Brain microvascular endothelial cell (primary cell): ENCODE measurements around the gene CDCP1.
A peak's percentile ranks its signal among the peaks of the same experiment; 100 is the strongest.

Source experiments
- DNase-seq: peaks from one replicate; pipeline ENCODE4 v3.0.0-alpha.2; 2020
- H3K27ac ChIP-seq: fragments of 250-450 bp; sonication (Bioruptor Pico); 2 replicates; pipeline ENCODE4 v1.5.1; 2020; ENCODE audit warnings: mild to moderate bottlenecking, moderate library complexity
- H3K27me3 ChIP-seq: fragments of 250-450 bp; sonication (Bioruptor Pico); replicated peaks from 2 replicates; pipeline ENCODE4 v1.5.1; 2020; ENCODE audit warnings: mild to moderate bottlenecking
- H3K36me3 ChIP-seq: fragments of 250-450 bp; sonication (Bioruptor Pico); replicated peaks from 2 replicates; pipeline ENCODE4 v1.5.1; 2020; ENCODE audit warnings: mild to moderate bottlenecking
- H3K4me3 ChIP-seq: 2 replicates; pipeline ENCODE4 v1.5.1; 2011; ENCODE audit warnings: low read depth, mild to moderate bottlenecking, control low read depth, low read length, moderate library complexity
- in situ Hi-C: cut with HindIII; loops from 2 replicates; pipeline ENCODE4 v1.10.0; 2017; ENCODE audit warnings: low sequenced_read_pairs, low pct_ligation_motif_present
- TF ChIP-seq, protein P1 (sequence below): IDR thresholded peaks from 2 replicates; pipeline ENCODE4 v1.5.1; 2011; ENCODE audit warnings: low read depth, mild to moderate bottlenecking, moderate library complexity, low read length, control low read depth, inconsistent platforms; ENCODE audit errors: missing control alignments

The CDCP1 gene

DNA sequence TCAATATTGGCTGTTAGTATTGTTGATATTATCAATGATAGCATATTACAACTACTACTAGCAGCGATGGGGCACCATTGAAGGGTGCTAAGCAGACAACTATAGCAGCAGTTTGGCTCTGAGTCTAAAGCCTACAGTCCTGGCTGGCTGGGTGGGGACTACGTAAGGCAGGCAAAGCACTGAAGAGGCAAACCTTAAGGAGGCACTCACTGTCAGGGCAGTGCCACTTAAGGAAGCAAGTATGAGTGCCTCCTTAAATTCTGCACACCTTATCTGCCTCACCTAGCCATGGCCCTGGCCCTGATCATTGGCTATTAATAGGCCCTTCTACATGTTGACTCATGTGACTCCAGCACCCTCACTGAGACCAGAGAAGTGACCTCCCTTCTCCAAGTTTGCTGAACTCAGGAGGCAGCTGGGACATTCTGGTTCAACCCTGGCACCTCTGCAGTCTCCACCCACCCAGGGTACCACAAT, 20.6 kb downstream of the CDCP1 start:
- Histone ChIP-seq H3K36me3 (no peaks in the 10 kb centered on the region), H3K4me3 (no peak overlapping the region), H3K27me3 (no peaks in the 10 kb centered on the region), H3K27ac (no peak overlapping the region)
- TF ChIP-seq, protein P1, sequence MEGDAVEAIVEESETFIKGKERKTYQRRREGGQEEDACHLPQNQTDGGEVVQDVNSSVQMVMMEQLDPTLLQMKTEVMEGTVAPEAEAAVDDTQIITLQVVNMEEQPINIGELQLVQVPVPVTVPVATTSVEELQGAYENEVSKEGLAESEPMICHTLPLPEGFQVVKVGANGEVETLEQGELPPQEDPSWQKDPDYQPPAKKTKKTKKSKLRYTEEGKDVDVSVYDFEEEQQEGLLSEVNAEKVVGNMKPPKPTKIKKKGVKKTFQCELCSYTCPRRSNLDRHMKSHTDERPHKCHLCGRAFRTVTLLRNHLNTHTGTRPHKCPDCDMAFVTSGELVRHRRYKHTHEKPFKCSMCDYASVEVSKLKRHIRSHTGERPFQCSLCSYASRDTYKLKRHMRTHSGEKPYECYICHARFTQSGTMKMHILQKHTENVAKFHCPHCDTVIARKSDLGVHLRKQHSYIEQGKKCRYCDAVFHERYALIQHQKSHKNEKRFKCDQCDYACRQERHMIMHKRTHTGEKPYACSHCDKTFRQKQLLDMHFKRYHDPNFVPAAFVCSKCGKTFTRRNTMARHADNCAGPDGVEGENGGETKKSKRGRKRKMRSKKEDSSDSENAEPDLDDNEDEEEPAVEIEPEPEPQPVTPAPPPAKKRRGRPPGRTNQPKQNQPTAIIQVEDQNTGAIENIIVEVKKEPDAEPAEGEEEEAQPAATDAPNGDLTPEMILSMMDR: no peak
- DNase-seq: no peak
- in situ Hi-C loops: no loop called here

DNA sequence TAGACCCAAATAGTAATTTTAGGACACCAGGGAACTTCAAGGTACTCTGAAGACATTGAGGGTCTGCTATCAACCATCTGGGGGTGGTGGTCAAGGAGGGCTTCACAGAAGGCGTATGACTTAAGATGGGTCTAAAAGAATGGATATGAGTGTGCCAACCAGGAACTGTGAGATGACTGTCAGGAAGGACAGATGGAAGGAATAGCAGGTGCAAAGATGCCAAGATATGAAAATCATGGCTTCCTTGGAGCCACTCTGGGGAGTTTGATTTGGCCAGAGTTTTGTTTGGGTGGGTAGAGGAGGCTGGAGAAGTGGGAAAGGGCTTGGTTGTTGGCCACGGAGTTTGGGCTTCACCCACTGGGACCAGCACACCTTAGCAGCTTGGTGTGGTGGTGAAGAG, 21.2 kb downstream of the CDCP1 start:
- no peak for DNase-seq
- in situ Hi-C loops: no loop called here
- no peaks in the 10 kb centered on the region for H3K27me3 ChIP-seq
- H3K36me3 ChIP-seq: no peaks in the 10 kb centered on the region
- no peak overlapping the region for H3K4me3 ChIP-seq
- TF ChIP-seq, protein P1: no peak
- H3K27ac ChIP-seq: no peak overlapping the region

DNA sequence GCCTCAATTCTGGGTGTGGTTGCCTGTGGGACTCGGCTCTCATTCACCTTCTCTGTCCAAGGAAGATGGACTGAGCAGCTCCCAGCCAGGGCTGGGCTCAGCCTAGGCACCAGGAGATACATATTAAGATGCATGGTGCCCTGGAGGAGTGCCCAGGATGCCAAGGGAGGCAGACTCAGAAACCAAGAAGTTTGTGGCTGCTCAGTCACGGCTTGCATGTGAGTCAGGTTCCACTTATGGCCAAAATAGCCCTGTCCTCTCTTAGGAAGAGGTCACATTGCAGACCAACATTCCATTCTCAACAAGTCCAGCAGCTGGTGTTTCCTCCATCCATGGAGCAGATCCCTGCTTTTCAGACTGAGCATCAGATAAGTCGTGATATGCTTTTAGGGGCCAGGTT, 21.8 kb downstream of the CDCP1 start:
- Histone ChIP-seq H3K36me3 (no peaks in the 10 kb centered on the region), H3K27ac (peak overlapping the region; percentile 31), H3K4me3 (no peak overlapping the region), H3K27me3 (no peaks in the 10 kb centered on the region)
- DNase-seq: peak; percentile 53
- TF ChIP-seq, protein P1: no peak
- in situ Hi-C loops: no loop called here

DNA sequence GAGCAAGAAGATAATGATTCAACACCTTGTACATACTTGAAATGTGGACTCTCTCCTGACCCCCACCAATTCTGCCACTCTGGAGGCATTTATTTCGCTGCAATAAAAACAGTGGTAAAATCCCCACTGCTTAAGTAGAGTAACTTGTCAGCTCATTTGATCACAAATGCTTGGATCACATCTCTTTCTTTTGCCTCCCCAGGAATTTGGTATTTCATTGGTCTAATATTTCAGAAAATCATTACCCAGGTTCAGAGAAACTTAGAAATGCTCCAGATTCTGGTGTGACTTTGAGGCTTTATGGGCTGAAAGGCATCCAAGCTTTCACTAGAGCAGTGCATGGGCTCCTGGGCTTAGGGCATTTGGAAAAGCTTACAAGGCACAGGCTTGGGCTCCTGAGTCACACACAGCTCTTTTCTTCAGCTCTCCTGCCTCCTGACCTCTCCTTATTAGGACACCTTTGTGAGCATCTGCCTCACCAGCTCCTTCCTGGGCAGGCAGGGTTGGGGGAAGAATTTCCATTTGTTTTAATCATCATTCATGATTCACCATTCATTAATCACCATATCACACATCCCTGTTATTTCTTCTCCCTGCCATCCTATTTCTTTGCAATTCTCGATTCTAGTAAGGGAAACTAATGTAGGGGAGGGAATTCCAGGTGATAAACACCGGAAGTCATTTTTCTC, 22.5 kb downstream of the CDCP1 start:
- H3K36me3 ChIP-seq: no peaks in the 10 kb centered on the region
- DNase-seq: no peak
- in situ Hi-C loops: no loop called here
- H3K27me3 ChIP-seq: no peaks in the 10 kb centered on the region
- H3K4me3 ChIP-seq: no peak overlapping the region
- H3K27ac ChIP-seq: peak overlapping the region; percentile 31
- TF ChIP-seq, protein P1: no peak

DNA sequence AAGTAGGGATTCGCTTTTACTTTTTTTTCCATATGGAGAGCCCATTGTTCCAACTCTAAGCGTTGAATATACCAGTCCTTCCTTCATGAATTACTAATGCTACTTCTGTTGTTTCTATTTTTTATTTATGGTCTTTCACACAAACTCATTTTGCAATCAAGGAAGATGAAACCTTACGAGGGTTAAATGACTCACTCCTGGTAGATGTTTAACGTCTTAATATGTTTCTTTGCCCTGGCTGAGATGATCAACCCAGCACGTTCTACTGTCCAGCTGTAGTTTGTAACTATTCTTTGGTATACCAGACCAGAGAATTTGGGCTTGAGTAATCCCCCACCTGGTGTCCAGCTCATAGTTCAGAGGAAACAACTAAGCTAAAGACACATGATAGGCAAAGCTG, 23.1 kb downstream of the CDCP1 start:
- no peaks in the 10 kb centered on the region for H3K27me3 ChIP-seq
- peak overlapping the region; percentile 31 for H3K27ac ChIP-seq
- in situ Hi-C loops: no loop called here
- no peak overlapping the region for H3K4me3 ChIP-seq
- TF ChIP-seq, protein P1: no peak
- DNase-seq: no peak
- H3K36me3 ChIP-seq: no peaks in the 10 kb centered on the region
